ENCODE data around the gene MAML2.

The MAML2 gene

DNA sequence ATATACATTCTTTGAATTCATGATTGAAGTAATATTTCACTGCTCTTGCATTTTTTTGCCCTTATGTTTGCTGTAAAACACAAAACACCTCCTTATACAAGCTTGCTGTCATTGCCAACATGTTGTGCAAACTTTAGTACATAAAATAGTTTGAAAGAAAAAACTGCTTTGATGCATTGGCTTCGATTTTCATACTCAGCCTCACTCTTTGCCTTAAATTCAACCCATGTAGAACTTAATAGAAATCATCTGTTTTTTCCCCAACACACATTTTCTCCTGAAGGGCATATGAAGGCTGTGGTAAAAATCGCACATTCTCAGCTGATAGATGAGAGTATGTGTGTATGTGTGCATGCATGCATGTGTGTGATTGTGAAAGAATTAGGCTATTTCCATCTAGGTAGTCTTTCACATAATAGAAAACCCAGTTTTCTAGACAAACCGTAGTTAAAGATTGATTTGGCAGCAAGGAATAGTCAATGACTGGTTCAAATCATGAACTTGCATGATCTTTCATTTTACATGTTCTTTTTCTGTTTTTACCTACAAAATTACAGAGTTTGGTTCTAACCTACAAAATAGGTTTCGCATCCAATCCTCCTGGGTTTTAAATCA is 346.3 kb downstream of the MAML2 start:
- FAIRE-seq: no peak

DNA sequence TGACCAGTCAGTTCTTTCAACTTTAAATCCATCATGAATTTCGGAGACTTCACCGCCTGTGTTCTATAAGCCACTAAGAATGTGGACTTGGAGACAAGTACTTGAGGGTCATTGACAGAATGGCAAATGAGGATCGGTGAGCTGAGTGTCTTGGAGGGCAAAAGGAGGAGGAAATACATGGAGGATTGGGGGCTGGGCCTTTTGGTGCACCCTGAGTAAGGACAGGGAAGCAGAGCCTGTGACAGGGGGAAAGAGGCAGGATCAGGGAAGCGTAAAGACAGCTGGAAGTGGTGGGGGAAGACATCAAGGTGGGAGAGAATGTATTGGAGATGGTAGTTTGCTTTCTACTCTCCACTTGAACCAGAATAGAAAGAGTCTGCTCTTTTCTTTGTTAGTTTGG is 348.7 kb downstream of the MAML2 start:
- no peak for FAIRE-seq

DNA sequence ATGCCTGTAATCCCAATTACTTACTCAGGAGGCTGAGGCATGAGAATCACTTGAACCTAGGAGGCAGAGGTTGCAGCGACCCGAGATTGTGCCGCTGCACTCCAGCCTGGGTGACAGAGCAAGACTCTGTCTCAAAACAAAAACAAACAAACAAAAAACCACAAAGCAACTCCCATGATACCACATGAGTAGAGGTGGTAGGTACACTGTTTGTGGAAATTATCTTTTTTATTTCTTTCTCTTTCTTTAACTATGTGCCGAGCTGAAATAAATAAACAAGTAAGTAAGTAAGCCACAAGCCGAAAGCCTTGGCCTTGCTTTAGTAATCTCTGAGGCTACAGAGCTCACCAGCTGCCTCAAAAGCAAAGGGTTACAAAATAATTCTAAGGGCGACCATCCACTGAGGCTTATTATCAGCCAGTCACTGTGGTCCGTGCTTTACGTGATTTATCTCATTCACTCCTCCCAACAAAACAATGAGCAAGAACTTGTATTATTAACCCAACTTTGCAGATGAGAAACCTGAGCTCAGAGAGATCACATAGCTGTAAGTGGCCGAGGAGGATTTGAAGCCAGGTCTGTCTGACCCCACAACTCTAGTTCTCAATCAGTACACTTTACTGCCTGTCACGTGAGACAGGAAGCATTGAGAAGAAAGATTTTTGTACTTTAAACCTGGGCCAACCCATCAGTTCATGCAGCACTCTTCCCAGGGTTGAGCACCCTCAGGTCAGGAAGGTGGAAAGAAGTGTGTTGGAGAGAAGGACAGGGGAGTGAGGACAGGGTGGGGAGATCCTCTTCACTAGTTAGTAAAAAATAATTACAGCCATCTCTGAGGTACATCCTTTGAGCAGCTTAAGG is 349.3 kb downstream of the MAML2 start:
- FAIRE-seq: no peak

DNA sequence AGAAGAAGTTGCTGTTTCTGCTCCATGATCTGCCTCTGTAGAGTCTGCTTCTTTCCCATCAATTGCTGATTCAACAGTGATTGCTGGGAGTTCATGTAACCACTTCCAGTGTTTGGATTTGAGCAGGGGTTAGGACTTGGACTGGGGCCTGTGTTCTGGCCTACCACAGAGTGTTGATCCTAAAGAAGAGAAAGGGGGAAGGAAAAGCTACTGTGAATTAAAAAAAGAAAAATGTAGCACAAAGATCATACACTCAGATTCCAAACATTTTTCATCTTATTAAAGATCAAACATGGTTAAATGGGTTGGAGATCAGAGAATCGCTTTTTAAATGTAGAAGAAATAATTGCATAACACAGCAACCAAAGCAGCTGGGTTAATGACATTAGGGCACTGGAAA is 351.4 kb downstream of the MAML2 start:
- FAIRE-seq: no peak

DNA sequence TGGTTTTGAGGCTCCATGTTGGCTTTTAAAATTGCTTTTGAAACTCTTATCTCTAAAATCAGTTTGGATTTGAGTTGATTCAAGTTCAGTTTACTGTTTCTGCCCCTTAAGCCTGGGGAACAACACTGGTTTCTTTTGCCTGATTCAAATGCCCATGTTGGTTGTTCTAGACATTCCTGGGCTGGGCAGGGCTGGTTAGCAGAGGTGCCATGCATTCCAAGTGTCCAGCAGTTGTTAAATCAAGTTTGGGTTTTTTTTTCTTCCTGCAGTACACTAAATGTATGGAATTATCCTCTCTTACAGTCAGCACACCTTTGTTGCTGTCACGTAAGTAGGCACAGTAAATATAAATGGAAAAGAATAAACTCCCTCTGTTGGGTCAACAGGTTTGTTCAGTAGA is 351.9 kb downstream of the MAML2 start:
- FAIRE-seq: no peak

DNA sequence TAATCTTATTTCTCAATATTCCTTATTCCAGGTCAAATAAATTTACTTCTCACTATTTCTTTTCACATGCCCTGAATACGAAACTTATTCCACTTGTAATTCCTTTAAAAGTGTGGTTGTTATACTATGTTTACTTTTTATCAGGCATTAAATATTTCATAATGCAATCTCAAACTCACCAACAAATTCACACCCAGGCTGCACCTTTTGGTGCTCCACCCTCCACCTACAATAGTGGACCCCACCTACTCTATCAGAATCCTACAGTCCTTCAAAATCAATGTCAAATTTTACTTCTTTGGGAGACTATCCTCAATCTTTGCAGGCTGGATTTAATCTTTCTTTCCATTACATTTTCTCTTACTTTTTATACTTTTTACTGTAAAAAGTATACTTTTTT is 353.2 kb downstream of the MAML2 start:
- FAIRE-seq: no peak

DNA sequence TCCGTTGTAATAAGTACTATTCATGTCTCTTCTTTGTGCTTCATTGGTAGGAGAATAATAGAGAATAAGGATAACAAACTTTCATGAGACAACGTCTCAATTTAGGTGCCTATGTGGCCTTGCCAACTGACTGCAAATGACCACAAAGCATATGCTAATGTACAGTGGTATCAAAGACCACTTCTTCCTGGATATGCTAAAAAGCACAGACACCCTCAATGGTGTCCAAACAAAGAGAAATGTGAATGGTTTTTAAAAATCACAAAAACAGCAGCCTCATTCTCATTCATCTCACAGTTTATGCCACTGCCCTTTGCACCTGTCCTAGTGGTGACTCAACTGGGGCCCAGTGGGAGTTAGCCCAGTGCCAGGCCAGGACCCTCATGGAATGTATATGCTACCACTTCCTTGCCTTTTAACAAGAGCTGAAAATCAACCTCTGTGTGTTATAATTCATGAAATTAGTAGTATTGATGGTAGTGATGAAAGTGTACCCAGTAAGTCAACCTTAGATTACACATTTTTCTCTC is 353.9 kb downstream of the MAML2 start:
- no peak for FAIRE-seq

DNA sequence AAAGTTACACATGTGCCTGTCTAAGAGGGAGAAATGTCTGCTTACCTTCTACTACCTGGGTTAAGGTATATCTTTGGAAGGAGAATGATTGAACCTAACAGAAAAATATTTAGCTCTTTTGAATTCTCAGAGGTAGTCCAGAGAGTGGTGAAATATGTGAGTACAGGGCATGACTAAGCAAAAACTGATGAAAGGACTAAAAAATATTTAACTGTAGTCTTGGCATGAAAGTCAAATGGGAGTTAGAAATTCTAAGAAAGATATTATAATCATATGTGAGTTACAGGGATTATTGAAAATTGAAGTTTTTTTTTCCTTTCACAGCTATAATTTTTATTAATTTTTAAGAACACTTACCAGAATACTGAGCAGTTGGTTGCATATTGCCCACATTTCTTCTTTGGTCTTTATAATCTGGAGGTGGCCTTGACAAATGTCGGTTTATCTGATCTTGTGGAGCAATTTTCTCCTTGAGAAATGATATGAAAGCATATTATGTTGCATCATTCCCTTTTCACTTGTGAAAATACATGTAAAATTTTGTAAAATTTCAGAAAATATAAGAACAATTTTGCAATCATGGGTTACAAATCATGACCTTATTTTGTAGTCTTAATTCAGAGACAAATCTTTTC is 357.7 kb downstream of the MAML2 start:
- FAIRE-seq: no peak

DNA sequence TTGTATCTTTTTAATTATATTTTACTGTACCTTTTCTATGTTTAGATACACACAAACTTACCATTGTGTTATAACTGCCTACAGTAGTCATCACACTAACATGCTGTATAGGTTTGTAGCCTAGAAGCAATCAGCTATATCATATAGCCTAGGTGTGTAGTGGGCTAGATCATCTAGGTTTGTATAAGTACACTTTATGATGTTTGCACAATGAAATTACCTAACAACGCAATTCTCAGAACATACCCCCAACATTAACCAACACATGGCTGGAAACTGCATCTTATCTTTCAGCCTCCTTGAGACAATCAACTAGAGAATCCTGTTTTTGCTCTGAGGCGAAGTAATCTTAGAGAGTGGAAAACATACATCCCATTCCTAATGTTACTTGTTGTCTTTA is 358.9 kb downstream of the MAML2 start:
- FAIRE-seq: no peak

DNA sequence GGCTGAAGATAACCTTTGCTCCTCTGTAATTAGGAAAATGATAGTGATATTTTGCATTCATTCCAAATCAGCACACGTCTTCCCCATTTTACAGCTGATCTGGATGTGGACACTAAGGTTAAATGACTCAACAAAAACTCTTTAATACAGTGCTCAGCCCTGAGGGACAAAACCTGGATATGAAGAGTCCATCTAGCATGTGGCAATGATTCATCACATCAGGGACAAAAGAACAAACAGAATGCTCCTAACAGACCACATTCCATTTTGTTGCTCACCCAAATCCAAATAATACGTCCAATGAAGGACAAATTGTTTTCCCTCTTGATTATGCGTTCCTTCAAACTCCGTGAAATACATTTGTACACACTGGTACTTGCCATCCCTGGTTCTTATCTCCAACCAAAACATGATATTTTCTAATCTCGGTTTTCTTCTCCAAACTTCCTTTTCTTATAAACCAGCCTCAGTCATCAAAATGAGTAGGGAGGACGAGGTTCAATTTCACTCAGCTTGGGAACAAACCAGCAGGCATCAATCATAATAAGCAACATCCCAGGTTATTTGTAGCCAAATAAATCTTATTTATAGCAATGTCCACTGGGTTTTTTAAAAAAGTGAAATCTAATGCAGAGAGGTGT is 365.3 kb downstream of the MAML2 start:
- FAIRE-seq: no peak

DNA sequence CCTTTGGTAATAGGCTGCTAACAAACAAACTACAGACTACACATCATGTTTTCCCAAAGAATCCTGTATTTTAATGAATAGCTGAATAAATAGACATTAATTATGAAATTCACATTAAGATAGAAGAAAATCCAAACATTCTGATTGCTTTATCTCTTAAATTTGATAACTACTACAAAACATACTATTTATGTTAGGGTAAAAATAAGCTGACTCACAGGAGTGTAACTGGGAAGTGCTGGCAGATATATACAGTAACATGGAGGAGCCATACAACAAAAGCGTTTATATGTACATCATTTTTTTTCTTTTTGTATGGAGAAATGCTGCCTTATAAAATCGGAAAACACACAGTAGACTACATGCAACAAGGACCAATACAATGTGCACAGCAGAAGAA is 366.4 kb downstream of the MAML2 start:
- FAIRE-seq: no peak

DNA sequence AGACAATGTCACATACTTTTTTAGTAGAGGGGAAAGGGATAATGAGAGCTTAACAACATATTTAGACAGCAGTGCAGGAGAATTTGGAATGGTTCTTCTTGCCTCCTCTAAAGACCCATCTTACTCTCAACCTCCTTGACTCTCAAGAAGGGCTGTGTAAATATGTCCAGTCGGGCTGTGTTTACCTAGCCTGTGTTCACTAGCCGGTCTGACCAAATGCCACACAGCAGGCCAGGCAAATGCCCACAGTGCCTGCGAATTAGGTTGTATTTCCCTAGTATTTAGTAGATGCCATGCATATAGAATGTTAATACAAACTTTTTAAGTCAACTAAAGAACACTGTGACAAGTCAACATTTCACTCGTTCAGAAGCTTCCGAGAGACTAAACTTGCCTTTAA is 367.7 kb downstream of the MAML2 start:
- no peak for FAIRE-seq

DNA sequence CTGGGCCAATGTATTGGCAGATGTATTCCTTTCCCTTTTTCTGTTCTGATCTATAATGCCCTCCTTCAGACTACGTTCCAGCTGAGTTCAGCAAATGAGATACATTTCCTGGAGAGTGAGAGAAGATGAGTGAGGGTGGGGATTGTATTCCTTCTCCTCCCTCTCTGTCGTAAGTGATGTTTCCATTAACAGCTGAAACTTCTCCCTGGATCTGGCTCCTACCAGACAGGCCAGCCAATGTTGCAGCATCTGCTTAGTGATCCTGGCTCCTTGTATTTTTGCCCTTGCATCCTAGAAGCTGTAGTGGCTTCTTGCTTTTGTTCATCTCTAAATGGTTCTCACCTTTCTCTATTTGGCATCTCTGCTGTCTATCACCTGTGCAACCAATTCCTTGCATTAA is 370.9 kb downstream of the MAML2 start:
- FAIRE-seq: no peak

DNA sequence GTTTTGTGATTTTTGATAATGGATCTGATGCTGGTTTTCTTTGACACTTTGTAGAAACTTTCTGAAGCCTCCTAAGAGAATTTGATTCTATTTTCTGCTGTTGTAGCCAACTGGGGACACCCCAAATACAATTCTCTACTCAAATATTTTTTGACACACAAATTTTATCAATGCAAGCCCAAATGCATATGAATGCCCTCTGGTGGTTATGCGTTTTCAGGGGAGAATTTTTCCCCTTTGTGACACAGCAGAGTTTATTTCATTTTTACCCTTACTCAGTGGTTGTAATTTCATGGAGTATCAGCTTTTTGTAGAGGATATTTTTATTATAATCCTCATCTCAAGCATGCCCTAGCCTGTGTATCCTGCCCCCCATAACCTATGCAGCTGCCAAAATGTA is 374.4 kb downstream of the MAML2 start:
- no peak for FAIRE-seq

DNA sequence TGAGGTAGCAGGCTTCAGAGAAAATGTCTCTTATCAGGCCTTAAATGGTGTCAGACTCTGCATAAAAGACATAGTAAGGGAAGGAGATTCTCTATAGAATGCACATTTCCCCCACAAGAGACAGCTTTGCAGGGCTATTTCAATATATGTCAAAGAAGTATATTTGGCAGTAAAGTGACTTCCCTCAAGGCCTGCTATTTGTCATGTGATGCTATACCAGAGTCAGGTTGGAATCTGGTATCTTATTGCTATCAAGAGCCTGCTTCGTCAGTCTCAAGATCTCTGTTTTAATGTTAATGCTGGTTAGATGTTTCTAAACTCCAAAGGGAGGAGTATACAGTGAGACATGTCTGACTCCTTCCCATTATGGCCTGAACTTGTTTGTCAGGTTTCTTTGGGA is 378.7 kb downstream of the MAML2 start:
- no peak for FAIRE-seq

DNA sequence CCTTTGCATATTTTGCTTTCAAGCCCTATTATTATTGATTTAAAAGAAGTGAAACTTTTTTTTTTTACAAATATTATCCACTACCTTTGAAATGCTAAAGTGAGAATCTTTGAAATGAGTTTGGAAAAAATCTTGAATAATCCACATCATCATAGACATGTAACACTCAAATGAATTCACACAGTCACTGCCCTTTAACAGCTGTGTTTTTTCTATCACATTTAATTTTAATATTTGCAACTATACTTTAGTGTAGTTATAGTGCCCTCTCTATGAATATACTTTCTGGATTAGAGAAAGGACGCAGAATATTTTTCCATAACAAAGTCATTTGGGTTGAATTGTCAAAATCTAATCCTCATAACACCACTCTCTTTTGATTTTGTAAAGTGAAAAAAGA is 381.2 kb downstream of the MAML2 start:
- FAIRE-seq: no peak

DNA sequence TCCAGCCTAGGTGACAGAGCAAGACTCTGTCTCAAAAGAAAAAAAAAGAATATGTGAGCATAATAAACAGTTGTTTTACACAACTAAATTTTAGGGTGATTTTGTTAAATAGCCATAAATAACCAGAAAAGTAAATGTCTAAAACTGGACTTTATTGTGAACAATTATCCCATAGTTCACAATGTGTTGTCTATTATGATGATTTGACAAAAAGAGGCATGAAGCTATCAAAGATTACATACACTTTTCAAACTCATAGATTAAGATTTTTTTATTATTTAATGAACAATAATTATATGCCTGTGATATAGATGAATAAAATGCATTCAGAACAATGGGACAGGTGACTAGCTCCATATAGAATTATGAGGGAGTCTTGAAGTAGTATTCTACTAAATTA is 392.1 kb downstream of the MAML2 start:
- no peak for FAIRE-seq

DNA sequence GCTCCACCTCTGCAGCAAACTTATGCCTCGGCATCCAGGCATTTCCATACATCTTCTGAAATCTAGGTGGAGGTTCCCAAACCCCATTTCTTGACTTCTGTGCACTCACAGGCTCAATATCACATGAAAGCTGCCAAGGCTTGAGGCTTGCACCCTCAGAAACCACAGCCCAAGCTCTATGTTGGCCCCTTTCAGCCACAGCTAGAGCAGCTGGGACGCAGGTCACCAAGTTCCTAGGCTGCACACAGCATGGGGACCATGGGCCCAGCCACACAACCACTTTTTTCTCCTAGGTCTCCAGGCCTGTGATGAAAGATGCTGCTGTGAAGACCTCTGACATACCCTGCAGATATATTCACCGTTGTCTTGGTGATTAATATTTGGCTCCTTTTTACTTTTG is 394.4 kb downstream of the MAML2 start:
- FAIRE-seq: no peak

DNA sequence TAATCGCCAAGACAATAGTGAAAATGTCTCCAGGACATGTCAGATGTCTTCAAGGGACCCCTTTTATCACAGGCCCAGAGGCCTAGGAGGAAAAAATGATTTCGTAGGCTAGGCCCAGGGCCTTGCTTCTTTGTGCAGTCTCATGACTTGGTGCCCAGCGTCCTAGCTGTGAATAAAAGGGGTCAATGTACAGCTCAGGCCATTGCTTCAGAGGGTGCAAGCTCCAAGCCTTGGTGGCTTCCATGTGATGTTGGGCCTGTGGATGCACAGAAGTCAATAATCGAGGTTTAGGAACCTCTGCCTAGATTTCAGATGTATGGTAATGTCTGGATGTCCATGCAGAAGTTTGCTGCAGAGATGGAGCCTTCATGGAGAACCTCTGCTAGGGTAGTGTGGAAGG is 398.4 kb downstream of the MAML2 start:
- no peak for FAIRE-seq

DNA sequence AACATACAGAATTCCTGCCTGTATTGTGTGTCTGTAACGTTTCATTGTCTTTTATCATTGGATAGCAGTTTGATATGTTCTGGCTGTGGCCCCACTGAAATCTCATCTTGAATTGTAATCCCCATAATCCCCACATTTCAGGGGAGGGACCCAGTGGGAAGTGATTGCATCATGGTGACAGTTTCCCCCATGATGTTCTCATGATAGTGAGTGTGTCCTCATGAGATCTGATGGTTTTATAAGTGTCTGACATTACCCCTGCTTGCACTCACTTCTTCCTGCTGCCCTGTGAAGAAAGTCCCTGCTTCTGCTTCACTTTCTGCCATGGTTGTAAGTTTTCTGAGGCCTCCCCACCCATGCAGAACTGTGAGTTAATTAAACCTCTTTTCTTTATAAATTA is 399.4 kb downstream of the MAML2 start:
- FAIRE-seq: no peak

DNA sequence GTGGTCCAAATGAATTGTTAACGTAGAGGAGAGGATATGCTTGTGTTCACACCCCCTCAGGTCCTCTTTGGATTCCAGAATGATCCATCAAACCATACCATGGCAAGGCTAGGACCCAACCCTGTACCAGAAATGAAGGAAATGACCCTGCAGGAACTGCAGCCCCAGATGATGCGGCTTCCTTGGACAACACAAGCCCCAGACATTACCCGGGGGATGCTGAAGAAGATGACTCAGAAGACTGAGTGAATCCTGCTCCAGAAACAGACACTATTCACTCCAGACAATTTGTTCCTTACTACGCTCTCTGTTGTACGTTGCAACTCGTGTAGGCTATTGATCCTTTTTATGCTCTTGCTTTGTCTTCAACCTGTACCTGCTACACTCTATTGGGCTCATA is 403.9 kb downstream of the MAML2 start:
- no peak for FAIRE-seq

DNA sequence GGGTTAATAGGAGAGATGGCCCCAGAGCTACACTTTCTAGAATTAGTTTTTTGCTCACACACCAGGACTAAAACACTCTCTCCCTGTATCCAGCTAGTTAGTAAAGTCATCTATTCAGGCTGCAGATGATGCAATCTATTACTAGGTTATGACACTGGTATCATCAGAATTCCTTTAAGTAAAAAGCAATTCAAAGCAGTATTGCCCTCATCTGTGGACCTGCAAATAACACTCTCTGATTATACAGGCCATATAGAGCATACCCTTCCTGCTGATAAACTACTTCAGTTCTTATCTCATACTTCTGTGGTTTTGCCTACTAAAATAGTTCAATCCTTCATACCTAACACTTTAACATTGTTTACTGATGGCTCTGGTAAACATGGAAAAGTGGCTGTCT is 405.6 kb downstream of the MAML2 start:
- no peak for FAIRE-seq

DNA sequence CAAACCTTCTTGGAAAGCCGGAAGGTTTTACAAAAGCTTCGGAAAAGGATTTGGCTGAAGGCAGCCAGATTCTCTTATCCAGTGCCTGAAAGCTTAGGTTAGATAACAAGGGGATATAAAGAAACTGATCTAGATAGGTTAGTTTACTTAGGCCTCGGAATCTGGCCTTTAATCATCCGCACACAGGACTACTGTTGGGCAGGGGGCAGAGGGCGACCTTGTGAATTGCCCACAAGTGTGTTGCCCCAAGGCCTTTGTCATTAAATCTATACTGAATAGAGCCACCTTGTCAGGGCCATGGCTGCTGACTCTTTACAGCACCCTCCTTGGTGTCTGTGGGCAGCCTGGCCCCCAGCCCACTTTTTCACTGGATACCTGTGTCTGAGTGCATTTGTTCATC is 409.4 kb downstream of the MAML2 start:
- no peak for FAIRE-seq

DNA sequence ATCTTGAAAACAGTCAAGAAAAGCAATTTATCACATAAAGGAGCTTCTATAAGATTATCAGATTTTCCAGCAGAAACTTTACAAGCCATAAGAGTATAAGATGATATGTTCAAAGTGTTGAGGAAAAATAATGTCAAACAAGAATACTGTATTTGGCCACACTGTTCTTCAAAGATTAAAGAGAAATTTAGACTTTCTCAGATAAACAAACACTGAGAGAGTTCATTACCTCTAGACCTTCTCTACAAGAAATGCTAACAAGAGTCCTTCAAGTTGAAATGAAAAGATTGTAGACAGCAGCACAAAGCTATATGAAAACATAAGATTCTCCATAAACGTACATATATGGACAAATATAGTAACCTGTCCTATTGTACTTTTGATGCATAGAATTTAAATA is 411.1 kb downstream of the MAML2 start:
- no peak for FAIRE-seq

Measured in TTC549 (cell line).